Retinal pigment epithelial cell (primary cell): Measurements from ENCODE around the gene C14orf119.

ENCODE experiments used
- DNase-seq: peaks from one replicate; pipeline ENCODE4 v3.0.0-alpha.2; 2010; ENCODE audit warnings: low read depth
- H3K4me3 ChIP-seq: 2 replicates; pipeline ENCODE4 v1.5.1; 2011; ENCODE audit warnings: mild to moderate bottlenecking, low read length, control low read depth, moderate library complexity
- TF ChIP-seq, protein P1 (sequence below): conservative IDR thresholded peaks from 2 replicates; pipeline ENCODE4 v1.5.1; 2011; ENCODE audit warnings: low read depth, low read length, control low read depth, inconsistent platforms

C14orf119 gene

GRCh38 chr14:23131482-23131881 is 36.2 kb downstream of the C14orf119 start:
- DNase-seq = no peak
- no peak overlapping the region for H3K4me3 ChIP-seq
- TF ChIP-seq, protein P1, sequence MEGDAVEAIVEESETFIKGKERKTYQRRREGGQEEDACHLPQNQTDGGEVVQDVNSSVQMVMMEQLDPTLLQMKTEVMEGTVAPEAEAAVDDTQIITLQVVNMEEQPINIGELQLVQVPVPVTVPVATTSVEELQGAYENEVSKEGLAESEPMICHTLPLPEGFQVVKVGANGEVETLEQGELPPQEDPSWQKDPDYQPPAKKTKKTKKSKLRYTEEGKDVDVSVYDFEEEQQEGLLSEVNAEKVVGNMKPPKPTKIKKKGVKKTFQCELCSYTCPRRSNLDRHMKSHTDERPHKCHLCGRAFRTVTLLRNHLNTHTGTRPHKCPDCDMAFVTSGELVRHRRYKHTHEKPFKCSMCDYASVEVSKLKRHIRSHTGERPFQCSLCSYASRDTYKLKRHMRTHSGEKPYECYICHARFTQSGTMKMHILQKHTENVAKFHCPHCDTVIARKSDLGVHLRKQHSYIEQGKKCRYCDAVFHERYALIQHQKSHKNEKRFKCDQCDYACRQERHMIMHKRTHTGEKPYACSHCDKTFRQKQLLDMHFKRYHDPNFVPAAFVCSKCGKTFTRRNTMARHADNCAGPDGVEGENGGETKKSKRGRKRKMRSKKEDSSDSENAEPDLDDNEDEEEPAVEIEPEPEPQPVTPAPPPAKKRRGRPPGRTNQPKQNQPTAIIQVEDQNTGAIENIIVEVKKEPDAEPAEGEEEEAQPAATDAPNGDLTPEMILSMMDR = no peak

GRCh38 chr14:23132970-23133369 is 37.7 kb downstream of the C14orf119 start:
- DNase-seq = no peak
- TF ChIP-seq, protein P1 = no peak
- H3K4me3 ChIP-seq = no peak overlapping the region

DNA sequence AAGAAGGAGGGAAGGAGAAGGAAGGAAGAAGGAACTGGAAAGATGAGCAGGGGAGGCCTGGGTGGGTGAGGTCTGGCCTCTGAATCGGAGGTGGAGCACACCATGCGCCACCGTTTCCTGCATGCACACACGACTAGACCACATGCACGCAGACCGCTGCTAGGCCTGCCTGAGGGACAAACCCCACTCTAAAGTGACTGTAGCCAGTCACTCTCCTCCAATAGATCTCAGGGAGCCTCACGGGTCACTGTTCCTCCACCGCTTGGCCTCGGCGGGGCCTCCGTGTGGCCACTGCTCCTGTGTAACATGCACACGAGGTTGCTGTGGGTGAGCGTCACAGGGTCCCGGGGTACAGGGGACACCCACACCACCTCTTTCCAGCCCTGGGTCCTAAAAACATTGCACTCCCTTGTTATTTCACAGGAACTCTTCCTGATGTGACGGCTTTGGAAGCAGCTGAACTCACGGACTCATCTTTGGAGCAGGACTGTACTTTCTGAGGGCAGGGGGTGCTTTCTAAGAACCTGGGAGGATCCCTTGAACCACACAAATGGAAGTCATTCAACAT is 41.3 kb downstream of the C14orf119 start:
- no peak overlapping the region for H3K4me3 ChIP-seq
- DNase-seq = no peak
- TF ChIP-seq, protein P1 = no peak

DNA sequence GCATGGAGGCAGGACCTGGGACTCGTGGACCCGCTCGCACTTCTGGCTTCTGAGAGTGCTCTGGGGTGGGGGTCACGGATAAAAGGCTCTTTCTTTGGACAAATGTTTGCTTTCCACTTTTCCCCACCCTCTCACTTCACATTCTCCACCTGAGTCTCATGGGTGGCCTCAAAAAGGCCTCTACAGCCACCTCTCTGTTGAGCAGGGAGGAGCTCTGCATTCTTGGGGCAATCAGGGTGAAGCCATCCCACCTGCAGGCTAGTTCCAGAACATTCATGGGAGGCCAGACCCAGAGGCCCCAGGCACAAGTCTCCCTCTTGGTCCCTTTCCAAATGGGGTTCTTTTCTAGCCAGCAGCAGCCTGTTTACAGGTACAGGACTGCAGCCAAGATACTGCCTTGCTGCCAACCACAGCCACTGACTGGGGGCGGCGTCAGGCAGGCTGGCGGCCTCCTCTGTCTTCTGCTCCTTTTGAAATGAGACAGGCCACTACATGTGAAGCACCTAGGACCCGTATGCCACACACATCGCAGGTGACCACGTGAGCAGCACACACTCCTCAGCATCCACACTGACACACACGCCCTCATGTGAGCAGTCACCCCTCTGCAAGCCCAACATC is 42.0 kb downstream of the C14orf119 start:
- TF ChIP-seq, protein P1 = no peak
- H3K4me3 ChIP-seq = no peak overlapping the region
- DNase-seq = no peak

DNA sequence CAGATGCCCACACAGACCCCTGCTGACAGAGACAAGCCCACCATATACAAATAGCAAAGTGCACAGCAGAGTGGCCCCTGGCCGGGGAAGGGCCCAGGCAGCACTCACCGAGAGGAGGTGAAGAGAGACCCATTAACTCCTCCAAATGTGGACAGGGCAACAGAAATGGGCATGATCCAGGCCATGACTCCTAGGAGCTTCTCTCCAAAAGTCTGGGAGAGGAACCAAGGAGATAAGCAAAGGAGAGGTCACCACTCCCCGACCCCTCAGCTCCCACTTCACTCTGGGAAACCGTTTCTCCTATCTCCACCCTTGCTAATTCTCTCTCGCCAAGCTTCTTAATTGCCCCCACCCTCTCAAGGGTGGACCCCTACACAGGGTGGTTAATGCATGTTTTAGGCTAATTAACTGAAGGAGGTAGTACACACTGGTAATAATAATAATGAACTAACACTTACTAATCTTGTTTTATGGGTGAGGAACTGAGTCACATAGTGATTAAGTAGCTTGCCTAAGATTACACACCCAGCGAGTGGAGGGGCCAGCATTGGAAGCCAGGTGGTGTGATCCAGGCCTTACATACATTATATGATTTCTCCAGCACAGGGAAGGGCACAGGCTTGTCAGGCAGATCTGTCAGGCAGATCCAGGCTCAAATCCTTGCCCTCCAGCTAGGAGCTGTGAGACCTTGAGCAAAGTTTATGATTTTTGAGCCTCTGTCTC is 42.7 kb downstream of the C14orf119 start:
- TF ChIP-seq, protein P1 = no peak

DNA sequence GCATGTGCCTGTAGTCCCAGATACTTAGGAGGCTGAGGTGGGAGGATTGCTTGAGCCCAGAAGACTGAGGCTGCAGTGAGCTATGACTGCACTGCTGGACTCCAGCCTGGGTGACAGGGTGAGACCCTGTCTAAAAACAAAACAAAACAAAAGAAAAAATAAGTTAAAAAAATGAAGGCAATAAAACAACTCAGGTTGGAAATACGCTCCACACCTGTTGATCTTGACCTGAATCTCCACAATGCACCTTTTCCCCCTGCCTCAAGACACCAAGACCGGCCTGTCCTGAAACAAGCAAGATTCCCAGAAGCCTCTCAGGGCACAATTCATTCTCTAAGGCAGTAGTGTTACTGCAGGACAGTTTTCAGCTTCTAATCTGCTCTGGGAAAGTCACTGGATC is 44.6 kb downstream of the C14orf119 start:
- TF ChIP-seq, protein P1 = no peak
- DNase-seq = no peak
- no peak overlapping the region for H3K4me3 ChIP-seq

More for the DNA sequence above, 42.7 kb downstream of the C14orf119 start:
- DNase-seq = no peak
- H3K4me3 ChIP-seq = no peak overlapping the region

DNA sequence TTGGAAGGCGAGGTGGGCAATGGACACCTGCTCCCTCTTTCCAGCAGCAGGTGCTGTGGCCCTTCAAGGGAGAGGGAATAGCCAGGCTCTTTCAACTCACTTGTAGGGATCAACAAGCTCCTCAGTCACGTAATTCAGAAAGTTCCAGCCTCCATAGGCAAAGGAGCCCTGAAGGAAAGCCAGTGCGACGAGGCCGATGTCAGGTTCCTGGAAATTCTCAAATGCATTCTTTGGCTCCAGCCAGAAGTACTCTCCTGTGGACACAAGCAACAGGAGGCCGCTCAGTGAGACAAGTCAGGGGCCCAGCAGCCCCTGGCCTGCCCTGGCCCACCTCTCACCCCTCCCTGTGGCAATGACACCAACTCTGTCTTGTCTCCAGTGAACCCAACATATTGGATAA is 45.1 kb downstream of the C14orf119 start:
- no peak for DNase-seq
- TF ChIP-seq, protein P1 = peak; percentile 12
- no peak overlapping the region for H3K4me3 ChIP-seq
